ENCODE data around the gene MCM6.

DNA sequence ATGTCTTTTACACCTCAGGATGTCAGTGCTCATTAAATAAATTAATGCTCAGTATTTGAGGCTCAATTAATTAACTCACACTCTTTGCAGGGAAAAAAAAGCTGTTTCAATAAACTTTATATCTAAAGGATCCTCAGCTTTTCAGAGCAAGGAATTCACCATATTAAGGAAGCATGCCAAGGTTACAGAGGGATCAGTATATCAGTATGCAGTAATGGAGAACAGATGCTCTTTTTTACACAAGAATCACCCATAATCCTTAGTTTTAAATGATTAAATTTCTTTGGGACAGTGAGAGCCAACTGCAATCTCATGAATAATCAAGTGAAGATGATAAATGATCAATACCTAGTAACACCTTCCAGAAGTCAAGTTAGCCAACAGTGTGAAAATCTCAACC lies 24.4 kb downstream of the MCM6 start:
- TF ChIP-seq, protein P1, sequence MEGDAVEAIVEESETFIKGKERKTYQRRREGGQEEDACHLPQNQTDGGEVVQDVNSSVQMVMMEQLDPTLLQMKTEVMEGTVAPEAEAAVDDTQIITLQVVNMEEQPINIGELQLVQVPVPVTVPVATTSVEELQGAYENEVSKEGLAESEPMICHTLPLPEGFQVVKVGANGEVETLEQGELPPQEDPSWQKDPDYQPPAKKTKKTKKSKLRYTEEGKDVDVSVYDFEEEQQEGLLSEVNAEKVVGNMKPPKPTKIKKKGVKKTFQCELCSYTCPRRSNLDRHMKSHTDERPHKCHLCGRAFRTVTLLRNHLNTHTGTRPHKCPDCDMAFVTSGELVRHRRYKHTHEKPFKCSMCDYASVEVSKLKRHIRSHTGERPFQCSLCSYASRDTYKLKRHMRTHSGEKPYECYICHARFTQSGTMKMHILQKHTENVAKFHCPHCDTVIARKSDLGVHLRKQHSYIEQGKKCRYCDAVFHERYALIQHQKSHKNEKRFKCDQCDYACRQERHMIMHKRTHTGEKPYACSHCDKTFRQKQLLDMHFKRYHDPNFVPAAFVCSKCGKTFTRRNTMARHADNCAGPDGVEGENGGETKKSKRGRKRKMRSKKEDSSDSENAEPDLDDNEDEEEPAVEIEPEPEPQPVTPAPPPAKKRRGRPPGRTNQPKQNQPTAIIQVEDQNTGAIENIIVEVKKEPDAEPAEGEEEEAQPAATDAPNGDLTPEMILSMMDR (IDR thresholded peaks at IDR 0.05): no peak
- TF ChIP-seq POLR2A (IDR thresholded peaks at IDR 0.05): no peak
